Measurements from ENCODE around the gene ALDH3B2.

The ALDH3B2 gene

GRCh38 chr11:67617243-67617953 lies 57.0 kb downstream of the ALDH3B2 start (continued):
- no peak for TF ChIP-seq HIC1 (tag by site-specific recombination; IDR thresholded peaks at IDR 0.05)

- ChIA-PET POLR2A (interaction anchor here (0.6 to 1.1 kb wide), 2 partner anchors 13 to 17 kb away, joined by 3 to 5 read pairs; partner anchors contain the start of gene NUDT8), CTCF (interaction anchor here (0.6 to 5.7 kb wide), 6 partner anchors 11 to 225 kb away, joined by 3 to 53 read pairs (median 5); partner anchors contain the start of genes GSTP1, NUDT8 and RAD9A)
- H3K4me1 ChIP-seq (ENCODE audit: control insufficient read depth, insufficient read depth, low read length), result no peaks in the 10 kb centered on the region
- TF ChIP-seq ZBTB11 (tag by site-specific recombination; conservative IDR thresholded peaks at IDR 0.05; ENCODE audit: low read depth) (no peak), ZNF529 (tag by site-specific recombination; IDR thresholded peaks at IDR 0.05; ENCODE audit: insufficient replicate concordance) (no peak), ZFHX2 (tag by site-specific recombination; conservative IDR thresholded peaks at IDR 0.05) (peak; percentile 75), EGR2 (tag by site-specific recombination; IDR thresholded peaks at IDR 0.05; ENCODE audit: low read depth) (peak; percentile 78), ZNF24 (tag by site-specific recombination; IDR thresholded peaks at IDR 0.05) (no peak), ZNF768 (tag by site-specific recombination; IDR thresholded peaks at IDR 0.05) (no peak), ZNF155 (tag by site-specific recombination; IDR thresholded peaks at IDR 0.05) (no peak), SP2 (tag by site-specific recombination; IDR thresholded peaks at IDR 0.05) (no peak)
- H3K36me3 ChIP-seq (ENCODE audit: control insufficient read depth in 2 of 2, insufficient read depth in 1 of 2, low read length in 2 of 2), result peaks cover 0 to 19% of the 10 kb centered on the region in 2 experiments; a peak in 1 of 3 replicates
- no peaks in the 10 kb centered on the region for H3K9me3 ChIP-seq (ENCODE audit: control insufficient read depth, insufficient read depth, low read depth, low read length)
- H3K4me3 ChIP-seq (ENCODE audit: low read depth, low read length), result no peak overlapping the region
- H3K27ac ChIP-seq (ENCODE audit: extremely low read depth, low read depth, low read length), result no peak overlapping the region
These were observed 57.8 kb downstream of the ALDH3B2 start for GRCh38 chr11:67616431-67617242.

- Histone ChIP-seq H3K4me1 (ENCODE audit: control insufficient read depth, insufficient read depth, low read length) (no peaks in the 10 kb centered on the region), H3K27ac (ENCODE audit: extremely low read depth, low read depth, low read length) (no peak overlapping the region), H3K4me3 (ENCODE audit: low read depth, low read length) (no peak overlapping the region), H3K36me3 (ENCODE audit: control insufficient read depth in 2 of 2, insufficient read depth in 1 of 2, low read length in 2 of 2) (peaks cover 0 to 27% of the 10 kb centered on the region in 2 experiments; a peak in 1 of 3 replicates), H3K9me3 (ENCODE audit: control insufficient read depth, insufficient read depth, low read depth, low read length) (no peaks in the 10 kb centered on the region)
- TF ChIP-seq ZNF580 (tag by site-specific recombination; IDR thresholded peaks at IDR 0.05) (no peak), ZNF701 (tag by site-specific recombination; IDR thresholded peaks at IDR 0.05) (no peak)
- POLR2A ChIA-PET, result no interaction called here
- CTCF ChIA-PET, result interaction anchor here (0.6 to 5.7 kb wide), 4 partner anchors 12 to 224 kb away, joined by 4 to 53 read pairs (median 11); partner anchors contain the start of genes NUDT8 and RAD9A
These were observed 58.5 kb downstream of the ALDH3B2 start for GRCh38 chr11:67615728-67616430.
